IPS-NIHi7 (cell line): Measurements from ENCODE around the gene POF1B.
"Not testable (repeated sequence)": the region's sequence is repeated elsewhere in the genome, so short reads cannot be mapped to it uniquely, and the experiment has no call there.

Source experiments
- DNase-seq: peaks from one replicate; pipeline ENCODE4 v3.0.0; 2012; ENCODE audit warnings: mixed read lengths; ENCODE audit errors: extremely low spot score

Gene POF1B

GRCh38 chrX:85379174-85379907, at the start of gene POF1B:
Gene POF1B (minus strand): TSS chrX:85379665. CDS start chrX:85379454, 211 bp downstream.
- DNase-seq = peak; percentile 12

- DNase-seq = no peak
Measured at GRCh38 chrX:85429066-85429465, 49.6 kb upstream of the POF1B start.

GRCh38 chrX:85419293-85419692, 39.8 kb upstream of the POF1B start:
- DNase-seq = no peak

GRCh38 chrX:85391878-85392238, 12.4 kb upstream of the POF1B start:
- no peak for DNase-seq

- DNase-seq = no peak
Measured at GRCh38 chrX:85391185-85391877, 11.9 kb upstream of the POF1B start.

GRCh38 chrX:85381602-85382001, 2.1 kb upstream of the POF1B start:
- no peak for DNase-seq

- no peak for DNase-seq
Measured at GRCh38 chrX:85378461-85378860, 1.0 kb downstream of the POF1B start.

GRCh38 chrX:85375333-85375738, 4.1 kb downstream of the POF1B start:
- no peak for DNase-seq

- DNase-seq = peak; percentile 30
Measured at GRCh38 chrX:85365370-85365995, 14.0 kb downstream of the POF1B start.

- DNase-seq = no peak
Measured at GRCh38 chrX:85359051-85359450, 20.4 kb downstream of the POF1B start.

GRCh38 chrX:85345523-85345922, 33.9 kb downstream of the POF1B start:
- DNase-seq = no peak

- DNase-seq = no peak
Measured at GRCh38 chrX:85327060-85327333, 52.5 kb downstream of the POF1B start.

- DNase-seq = no peak
Measured at GRCh38 chrX:85326234-85327059, 53.0 kb downstream of the POF1B start.

- DNase-seq = not testable (repeated sequence)
Measured at GRCh38 chrX:85311348-85311747, 68.1 kb downstream of the POF1B start.

- no peak for DNase-seq
Measured at GRCh38 chrX:85309717-85310116, 69.7 kb downstream of the POF1B start.

- DNase-seq = no peak
Measured at GRCh38 chrX:85303544-85303943, 75.9 kb downstream of the POF1B start.

- no peak for DNase-seq
Measured at GRCh38 chrX:85288992-85289723, 90.3 kb downstream of the POF1B start.

- DNase-seq = not testable (repeated sequence)
Measured at GRCh38 chrX:85285286-85285685, 94.2 kb downstream of the POF1B start.

GRCh38 chrX:85244450-85245211, 134.8 kb downstream of the POF1B start:
- peak; percentile 8 for DNase-seq

- DNase-seq = peak; percentile 70
Measured at GRCh38 chrX:85243761-85244449, 135.6 kb downstream of the POF1B start, which contains the start of the genes SATL1 and ZNF711. Gene SATL1 (minus strand): TSS chrX:85243779. CDS start chrX:85108968, 134,811 bp downstream. Gene ZNF711 (plus strand): TSS chrX:85243991. CDS start chrX:85247573, 3,582 bp downstream.
